ENCODE data around the gene SLC16A13.

DNA sequence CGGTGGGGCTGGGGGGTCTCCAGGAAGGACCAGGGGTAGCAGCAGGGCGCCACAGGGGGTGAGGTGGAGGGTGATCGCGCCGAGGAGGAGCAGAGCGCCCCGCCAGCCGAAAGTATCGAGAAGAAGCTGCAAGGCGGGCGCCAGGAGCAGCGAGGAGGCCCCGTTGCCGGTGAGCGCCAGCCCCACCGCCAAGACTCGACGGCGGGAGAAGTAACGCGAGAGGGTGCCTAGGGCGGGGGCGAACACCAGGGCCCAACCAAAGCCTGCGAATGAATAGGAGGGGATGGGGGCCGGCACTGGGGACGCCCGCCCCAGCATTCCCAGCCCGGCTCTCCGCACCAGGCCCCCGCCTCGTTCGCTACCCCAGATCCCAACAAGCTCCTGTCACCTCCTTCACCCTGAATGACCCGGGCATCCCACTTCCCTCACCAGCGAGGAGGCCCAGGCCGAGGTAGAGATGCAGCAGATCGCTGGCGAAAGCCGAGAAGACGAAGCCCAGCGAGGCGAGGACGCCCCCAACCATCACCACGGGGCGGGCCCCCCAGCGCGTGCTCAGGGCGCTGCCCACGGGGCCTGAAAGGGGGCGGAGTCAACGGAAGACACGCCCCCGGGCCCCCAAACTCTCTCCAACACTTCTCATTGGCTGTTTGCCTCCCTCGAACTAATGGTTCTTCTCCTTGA, 6.8 kb downstream of the SLC16A13 start:
- TF ChIP-seq EZH2 (IDR thresholded peaks at IDR 0.05; ENCODE audit: borderline replicate concordance, low read depth, low read length, severe bottlenecking) = no peak
- TF ChIP-seq, protein P1, sequence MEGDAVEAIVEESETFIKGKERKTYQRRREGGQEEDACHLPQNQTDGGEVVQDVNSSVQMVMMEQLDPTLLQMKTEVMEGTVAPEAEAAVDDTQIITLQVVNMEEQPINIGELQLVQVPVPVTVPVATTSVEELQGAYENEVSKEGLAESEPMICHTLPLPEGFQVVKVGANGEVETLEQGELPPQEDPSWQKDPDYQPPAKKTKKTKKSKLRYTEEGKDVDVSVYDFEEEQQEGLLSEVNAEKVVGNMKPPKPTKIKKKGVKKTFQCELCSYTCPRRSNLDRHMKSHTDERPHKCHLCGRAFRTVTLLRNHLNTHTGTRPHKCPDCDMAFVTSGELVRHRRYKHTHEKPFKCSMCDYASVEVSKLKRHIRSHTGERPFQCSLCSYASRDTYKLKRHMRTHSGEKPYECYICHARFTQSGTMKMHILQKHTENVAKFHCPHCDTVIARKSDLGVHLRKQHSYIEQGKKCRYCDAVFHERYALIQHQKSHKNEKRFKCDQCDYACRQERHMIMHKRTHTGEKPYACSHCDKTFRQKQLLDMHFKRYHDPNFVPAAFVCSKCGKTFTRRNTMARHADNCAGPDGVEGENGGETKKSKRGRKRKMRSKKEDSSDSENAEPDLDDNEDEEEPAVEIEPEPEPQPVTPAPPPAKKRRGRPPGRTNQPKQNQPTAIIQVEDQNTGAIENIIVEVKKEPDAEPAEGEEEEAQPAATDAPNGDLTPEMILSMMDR (IDR thresholded peaks at IDR 0.05; ENCODE audit: extremely low read depth in 1 of 2, insufficient read depth in 1 of 2, low read depth in 1 of 2, low read length in 2 of 2) = no peak
- TF ChIP-seq POLR2A (IDR thresholded peaks at IDR 0.05; ENCODE audit: low read depth, low read length) = no peak
- no peak for TF ChIP-seq POLR2AphosphoS5 (IDR thresholded peaks at IDR 0.05; ENCODE audit: insufficient read depth, low read depth, low read length)
- TF ChIP-seq, protein P2, sequence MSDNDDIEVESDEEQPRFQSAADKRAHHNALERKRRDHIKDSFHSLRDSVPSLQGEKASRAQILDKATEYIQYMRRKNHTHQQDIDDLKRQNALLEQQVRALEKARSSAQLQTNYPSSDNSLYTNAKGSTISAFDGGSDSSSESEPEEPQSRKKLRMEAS (IDR thresholded peaks at IDR 0.05; ENCODE audit: insufficient read depth, insufficient read length) = no peak
- no peak for TF ChIP-seq MYC (IDR thresholded peaks at IDR 0.05; ENCODE audit: low read depth, low read length)
- no peak for TF ChIP-seq GATA2 (IDR thresholded peaks at IDR 0.05; ENCODE audit: insufficient read depth, insufficient read length, low read depth, low read length)
- TF ChIP-seq FOS (IDR thresholded peaks at IDR 0.05; ENCODE audit: borderline replicate concordance, insufficient read depth, low read length) = no peak
